ENCODE data around the gene RFTN1. TPM values are rescaled to one million over a fixed set of nuclear protein-coding genes. Genes with fewer than 3 reads are reported as not detected.

Gene RFTN1
- total and polyA plus RNA-seq, 2 donors (not counting 1 experiment from before 2014, with no cell fraction given): 32.4 to 156 TPM

GRCh38 chr3:16437640-16438039 lies 75.9 kb downstream of the RFTN1 start:
- Histone ChIP-seq H4K20me1 (ENCODE audit: control insufficient read depth, insufficient read depth, low read length, poor library complexity, severe bottlenecking) (peaks cover 27% of the 10 kb centered on the region), H3K27ac (ENCODE audit: low read length in 2 of 2) (no peak overlapping the region), H3K9me3 (ENCODE audit: control extremely low read depth in 1 of 3, control insufficient read depth in 2 of 3, insufficient read depth in 1 of 3, low read length in 2 of 3) (no peaks in the 10 kb centered on the region), H2AFZ (ENCODE audit: insufficient read depth, low read depth, low read length, poor library complexity, severe bottlenecking) (no peak overlapping the region), H3K4me1 (ENCODE audit: control insufficient read depth in 2 of 2, insufficient read depth in 2 of 2, low read length in 2 of 2) (peaks cover 29 to 31% of the 10 kb centered on the region in 2 donors), H3K79me2 (ENCODE audit: control insufficient read depth, insufficient read depth, low read length) (peaks cover 84% of the 10 kb centered on the region), H3K4me2 (replicated peaks; ENCODE audit: low read depth, low read length, poor library complexity, severe bottlenecking) (no peak overlapping the region), H3K27me3 (replicated peaks in 1 of 4; ENCODE audit: control extremely low read depth in 1 of 4, control insufficient read depth in 3 of 4, insufficient read depth in 4 of 4, low read length in 3 of 4) (no peaks in the 10 kb centered on the region), H3K9ac (ENCODE audit: low read length) (no peak overlapping the region), H3K4me3 (ENCODE audit: control extremely low read depth in 1 of 5, extremely low read depth in 1 of 5, insufficient read depth in 1 of 5, low read depth in 2 of 5, low read length in 4 of 5) (no peak overlapping the region), H3K36me3 (replicated peaks in 1 of 2; ENCODE audit: control extremely low read depth in 1 of 2, control insufficient read depth in 1 of 2, extremely low read depth in 1 of 2, insufficient read depth in 2 of 2, low read length in 1 of 2) (peaks cover 0 to 6% of the 10 kb centered on the region in 2 experiments)
- peaks cover 44% of the 10 kb centered on the region for H3K4me1 Mint-ChIP-seq
- H3K9me3 Mint-ChIP-seq (ENCODE audit: insufficient read depth): no peaks in the 10 kb centered on the region
- no peak for ATAC-seq (ENCODE audit: low read depth)
- TF ChIP-seq CTCF (IDR thresholded peaks at IDR 0.05) (no peak), EZH2 (IDR thresholded peaks at IDR 0.05; ENCODE audit: borderline replicate concordance, insufficient read depth, low read depth, low read length, poor library complexity, severe bottlenecking) (no peak)
- H3K4me3 Mint-ChIP-seq: no peak overlapping the region
- WGBS (ENCODE audit: insufficient coverage): 100% methylated on average over 1 of the region's 5 CpGs
- no peak for DNase-seq
- H3K27ac Mint-ChIP-seq: no peak overlapping the region
- intact Hi-C loops (cut with micrococcal nuclease): no loop called here
- no peaks in the 10 kb centered on the region for H3K27me3 Mint-ChIP-seq
- CTCF ChIA-PET: no interaction called here
- POLR2A ChIA-PET: no interaction called here

GRCh38 chr3:16433701-16434151 lies 79.8 kb downstream of the RFTN1 start:
- ChIA-PET CTCF (interaction anchor here (1.0 kb wide), 1 partner anchor 78 kb away, joined by 3 read pairs; no protein-coding TSS in a partner anchor), POLR2A (interaction anchor here (0.6 to 1.1 kb wide), 2 partner anchors 54 to 78 kb away, joined by 5 to 7 read pairs; no protein-coding TSS in a partner anchor)
- Histone ChIP-seq H3K9me3 (ENCODE audit: control extremely low read depth in 1 of 3, control insufficient read depth in 2 of 3, insufficient read depth in 1 of 3, low read length in 2 of 3) (no peaks in the 10 kb centered on the region), H3K4me2 (replicated peaks; ENCODE audit: low read depth, low read length, poor library complexity, severe bottlenecking) (peak overlapping the region; percentile 70), H3K4me3 (ENCODE audit: control extremely low read depth in 1 of 5, extremely low read depth in 1 of 5, insufficient read depth in 1 of 5, low read depth in 2 of 5, low read length in 4 of 5) (no peak overlapping the region), H2AFZ (ENCODE audit: insufficient read depth, low read depth, low read length, poor library complexity, severe bottlenecking) (no peak overlapping the region), H3K4me1 (ENCODE audit: control insufficient read depth in 2 of 2, insufficient read depth in 2 of 2, low read length in 2 of 2) (peaks cover 45 to 51% of the 10 kb centered on the region in 2 donors), H4K20me1 (ENCODE audit: control insufficient read depth, insufficient read depth, low read length, poor library complexity, severe bottlenecking) (peaks cover 38% of the 10 kb centered on the region), H3K79me2 (ENCODE audit: control insufficient read depth, insufficient read depth, low read length) (peaks cover 86% of the 10 kb centered on the region), H3K27me3 (replicated peaks in 1 of 4; ENCODE audit: control extremely low read depth in 1 of 4, control insufficient read depth in 3 of 4, insufficient read depth in 4 of 4, low read length in 3 of 4) (peaks cover 0 to 5% (median 0%) of the 10 kb centered on the region in 4 experiments), H3K27ac (ENCODE audit: low read length in 2 of 2) (peak overlapping the region in 1 of 2 donors; percentile 3), H3K9ac (ENCODE audit: low read length) (no peak overlapping the region), H3K36me3 (replicated peaks in 1 of 2; ENCODE audit: control extremely low read depth in 1 of 2, control insufficient read depth in 1 of 2, extremely low read depth in 1 of 2, insufficient read depth in 2 of 2, low read length in 1 of 2) (peaks cover 1 to 16% of the 10 kb centered on the region in 2 experiments)
- Mint-ChIP-seq H3K27ac (peak overlapping the region; percentile 85), H3K4me1 (peaks cover 56% of the 10 kb centered on the region), H3K27me3 (peaks cover 6% of the 10 kb centered on the region), H3K9me3 (ENCODE audit: insufficient read depth) (no peaks in the 10 kb centered on the region), H3K4me3 (peak overlapping the region; percentile 84)
- WGBS (ENCODE audit: insufficient coverage): 2% methylated on average over 9 of the region's 13 CpGs
- TF ChIP-seq EZH2 (IDR thresholded peaks at IDR 0.05; ENCODE audit: borderline replicate concordance, insufficient read depth, low read depth, low read length, poor library complexity, severe bottlenecking): no peak
- no peak for TF ChIP-seq CTCF (IDR thresholded peaks at IDR 0.05)
- ATAC-seq (ENCODE audit: low read depth) (peak; percentile 70), DNase-seq (peak; percentile 84)
- intact Hi-C loops (cut with micrococcal nuclease): loop anchor here (5.0 kb wide), 3 partner anchors 34 to 141 kb away; no protein-coding TSS in a partner anchor
